HG02852 (cell line): Measurements from ENCODE around the gene TCERG1L.
"Not testable (repeated sequence)": the region's sequence is repeated elsewhere in the genome, so short reads cannot be mapped to it uniquely, and the experiment has no call there.

Experiments
- ATAC-seq: cut with Tn5 transposase; IDR thresholded peaks from one replicate; pipeline ENCODE4 v1.9.1; 2021; ENCODE audit warnings: mild to moderate bottlenecking, moderate library complexity; ENCODE audit not compliant: unreplicated experiment

TCERG1L gene

GRCh38 chr10:131091682-131092081, 219.8 kb downstream of the TCERG1L start:
- ATAC-seq: no peak

GRCh38 chr10:131090761-131091661, 220.5 kb downstream of the TCERG1L start:
- ATAC-seq: no peak

GRCh38 chr10:131089861-131090260, 221.7 kb downstream of the TCERG1L start:
- ATAC-seq: no peak

GRCh38 chr10:131089150-131089549, 222.4 kb downstream of the TCERG1L start:
- ATAC-seq: no peak

GRCh38 chr10:131088619-131089018, 222.9 kb downstream of the TCERG1L start:
- no peak for ATAC-seq

GRCh38 chr10:131087464-131088215, 223.9 kb downstream of the TCERG1L start:
- ATAC-seq: no peak

GRCh38 chr10:131086511-131086910, 225.0 kb downstream of the TCERG1L start:
- ATAC-seq: no peak

GRCh38 chr10:131086094-131086493, 225.4 kb downstream of the TCERG1L start:
- no peak for ATAC-seq

- ATAC-seq: no peak
Measured at GRCh38 chr10:131085091-131085860, 226.2 kb downstream of the TCERG1L start.

GRCh38 chr10:131084791-131085090, 226.8 kb downstream of the TCERG1L start:
- no peak for ATAC-seq

- no peak for ATAC-seq
Measured at GRCh38 chr10:131083915-131084790, 227.4 kb downstream of the TCERG1L start.

GRCh38 chr10:131082991-131083481, 228.5 kb downstream of the TCERG1L start:
- ATAC-seq: no peak

GRCh38 chr10:131082201-131082850, 229.2 kb downstream of the TCERG1L start:
- ATAC-seq: no peak

GRCh38 chr10:131081786-131082185, 229.7 kb downstream of the TCERG1L start:
- no peak for ATAC-seq

- ATAC-seq: no peak
Measured at GRCh38 chr10:131081376-131081775, 230.1 kb downstream of the TCERG1L start.

GRCh38 chr10:131080571-131080970, 230.9 kb downstream of the TCERG1L start:
- no peak for ATAC-seq

GRCh38 chr10:131079314-131079713, 232.2 kb downstream of the TCERG1L start:
- no peak for ATAC-seq

- ATAC-seq: not testable (repeated sequence)
Measured at GRCh38 chr10:131078882-131079280, 232.6 kb downstream of the TCERG1L start.

- no peak for ATAC-seq
Measured at GRCh38 chr10:131078131-131078881, 233.2 kb downstream of the TCERG1L start.
